Epithelial cell of esophagus (primary cell): ENCODE data around the gene FAT3.

Experiments used
- DNase-seq: peaks from one replicate; pipeline ENCODE4 v3.0.0; 2010; ENCODE audit warnings: low read depth
- H3K4me3 ChIP-seq: 2 replicates; pipeline ENCODE4 v1.5.1; 2011; ENCODE audit warnings: mild to moderate bottlenecking, low read length, control low read depth
- TF ChIP-seq, protein P1 (sequence below): IDR thresholded peaks from 2 replicates; pipeline ENCODE4 v1.5.1; 2011; ENCODE audit warnings: low read depth, mild to moderate bottlenecking, low read length, control low read depth, inconsistent platforms; ENCODE audit not compliant: insufficient read depth; ENCODE audit errors: missing control alignments

Gene FAT3

DNA sequence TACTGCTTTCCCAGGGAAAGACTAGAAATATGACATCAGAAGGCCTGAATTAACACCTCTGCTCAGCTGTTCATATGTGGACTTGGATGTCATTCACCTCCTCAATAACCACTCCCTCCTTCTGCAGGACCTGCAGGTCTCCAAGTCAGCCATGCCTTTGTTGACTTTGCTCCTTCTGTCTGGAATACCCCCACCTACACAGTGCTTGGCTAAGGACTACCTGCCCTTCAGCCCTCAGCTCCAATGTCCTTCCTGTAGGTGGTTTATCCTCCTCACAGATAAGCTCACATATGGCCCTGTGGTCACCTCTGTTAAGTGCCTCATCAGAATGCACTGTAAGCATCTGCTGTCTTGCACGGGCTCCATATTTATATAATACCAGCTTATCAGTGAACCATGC, 26.4 kb upstream of the FAT3 start:
- no peak for DNase-seq
- TF ChIP-seq, protein P1, sequence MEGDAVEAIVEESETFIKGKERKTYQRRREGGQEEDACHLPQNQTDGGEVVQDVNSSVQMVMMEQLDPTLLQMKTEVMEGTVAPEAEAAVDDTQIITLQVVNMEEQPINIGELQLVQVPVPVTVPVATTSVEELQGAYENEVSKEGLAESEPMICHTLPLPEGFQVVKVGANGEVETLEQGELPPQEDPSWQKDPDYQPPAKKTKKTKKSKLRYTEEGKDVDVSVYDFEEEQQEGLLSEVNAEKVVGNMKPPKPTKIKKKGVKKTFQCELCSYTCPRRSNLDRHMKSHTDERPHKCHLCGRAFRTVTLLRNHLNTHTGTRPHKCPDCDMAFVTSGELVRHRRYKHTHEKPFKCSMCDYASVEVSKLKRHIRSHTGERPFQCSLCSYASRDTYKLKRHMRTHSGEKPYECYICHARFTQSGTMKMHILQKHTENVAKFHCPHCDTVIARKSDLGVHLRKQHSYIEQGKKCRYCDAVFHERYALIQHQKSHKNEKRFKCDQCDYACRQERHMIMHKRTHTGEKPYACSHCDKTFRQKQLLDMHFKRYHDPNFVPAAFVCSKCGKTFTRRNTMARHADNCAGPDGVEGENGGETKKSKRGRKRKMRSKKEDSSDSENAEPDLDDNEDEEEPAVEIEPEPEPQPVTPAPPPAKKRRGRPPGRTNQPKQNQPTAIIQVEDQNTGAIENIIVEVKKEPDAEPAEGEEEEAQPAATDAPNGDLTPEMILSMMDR = no peak
- H3K4me3 ChIP-seq = no peak overlapping the region

DNA sequence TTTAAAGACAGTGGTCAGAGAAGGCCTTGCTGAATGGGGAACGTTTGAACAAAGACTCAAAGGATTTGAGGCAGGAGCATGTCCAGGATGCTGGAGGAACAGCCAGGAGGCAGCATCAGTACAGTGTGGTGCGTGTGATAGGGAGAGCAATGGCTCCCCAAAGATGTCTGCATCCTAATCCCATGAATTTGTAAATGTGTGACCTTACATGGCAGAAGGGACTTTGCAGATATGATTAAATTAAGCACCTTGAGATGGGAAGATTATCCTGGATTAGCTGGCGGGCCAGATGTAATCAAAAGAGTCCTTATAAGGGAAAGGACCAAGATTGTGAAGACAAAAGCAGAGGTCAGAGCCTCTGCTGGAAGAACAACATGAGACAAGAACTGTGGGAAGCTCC, 24.6 kb upstream of the FAT3 start:
- DNase-seq = no peak
- no peak overlapping the region for H3K4me3 ChIP-seq
- TF ChIP-seq, protein P1 = no peak

- no peak for DNase-seq
- TF ChIP-seq, protein P1 = no peak
- H3K4me3 ChIP-seq = no peak overlapping the region
Measured at GRCh38 chr11:92204731-92205130, 19.9 kb upstream of the FAT3 start.

DNA sequence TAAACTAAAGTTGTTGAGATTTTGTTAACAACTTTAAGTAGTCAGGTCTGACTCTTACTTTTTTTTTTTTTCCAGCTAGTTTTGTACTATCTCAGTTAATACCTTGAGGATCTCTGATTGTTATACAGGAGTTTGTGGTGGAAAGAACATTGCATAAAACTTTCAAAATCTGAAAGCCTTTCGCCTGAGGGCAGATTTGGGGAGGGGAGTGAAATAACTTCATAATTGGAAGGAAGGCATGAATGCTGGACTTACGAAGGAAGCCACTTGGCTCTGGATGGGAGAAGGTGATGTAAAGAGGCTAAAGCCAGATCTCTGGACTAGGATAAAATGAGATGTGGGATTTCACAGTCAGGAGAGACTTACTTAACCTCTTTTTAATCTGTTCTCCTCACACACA, 18.2 kb upstream of the FAT3 start:
- no peak for DNase-seq
- TF ChIP-seq, protein P1 = no peak
- H3K4me3 ChIP-seq = no peak overlapping the region

GRCh38 chr11:92211576-92212167, 12.9 kb upstream of the FAT3 start:
- TF ChIP-seq, protein P1 = peak; percentile 69
- DNase-seq = peak; percentile 58
- H3K4me3 ChIP-seq = no peak overlapping the region

DNA sequence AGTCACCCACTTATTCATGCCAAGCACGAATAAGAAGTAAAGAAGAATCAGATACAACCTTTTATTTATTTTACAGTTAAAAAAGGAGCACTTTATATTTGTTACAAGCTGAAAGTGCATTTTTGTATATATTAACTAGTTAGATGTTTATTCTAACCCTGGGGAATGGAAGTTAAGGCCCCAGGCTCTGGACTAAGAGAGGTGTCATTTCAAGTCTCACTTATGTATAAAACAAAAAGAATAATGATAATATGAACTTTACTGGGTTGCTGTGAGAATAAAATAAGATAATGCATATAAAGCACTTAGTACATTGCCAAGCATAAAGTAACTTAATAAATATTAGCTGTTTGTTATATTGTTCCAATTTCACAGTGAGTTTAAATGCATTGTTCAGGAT, 12.1 kb upstream of the FAT3 start:
- no peak for DNase-seq
- TF ChIP-seq, protein P1 = no peak
- no peak overlapping the region for H3K4me3 ChIP-seq

GRCh38 chr11:92216789-92217188, 7.8 kb upstream of the FAT3 start:
- no peak overlapping the region for H3K4me3 ChIP-seq
- TF ChIP-seq, protein P1 = no peak
- DNase-seq = peak; percentile 13
